HG03354 (cell line): ENCODE results near the gene RNF144A.

Source experiments
- ATAC-seq: cut with Tn5 transposase; IDR thresholded peaks from one replicate; pipeline ENCODE4 v1.9.1; 2021; ENCODE audit warnings: mild to moderate bottlenecking; ENCODE audit not compliant: unreplicated experiment, poor library complexity, severe bottlenecking

RNF144A gene

GRCh38 chr2:7031547-7032245, 114.5 kb downstream of the RNF144A start:
- ATAC-seq, result no peak

GRCh38 chr2:7032371-7032770, 115.2 kb downstream of the RNF144A start:
- no peak for ATAC-seq

- ATAC-seq, result no peak
Observed at GRCh38 chr2:7033136-7033960, 116.1 kb downstream of the RNF144A start.

DNA sequence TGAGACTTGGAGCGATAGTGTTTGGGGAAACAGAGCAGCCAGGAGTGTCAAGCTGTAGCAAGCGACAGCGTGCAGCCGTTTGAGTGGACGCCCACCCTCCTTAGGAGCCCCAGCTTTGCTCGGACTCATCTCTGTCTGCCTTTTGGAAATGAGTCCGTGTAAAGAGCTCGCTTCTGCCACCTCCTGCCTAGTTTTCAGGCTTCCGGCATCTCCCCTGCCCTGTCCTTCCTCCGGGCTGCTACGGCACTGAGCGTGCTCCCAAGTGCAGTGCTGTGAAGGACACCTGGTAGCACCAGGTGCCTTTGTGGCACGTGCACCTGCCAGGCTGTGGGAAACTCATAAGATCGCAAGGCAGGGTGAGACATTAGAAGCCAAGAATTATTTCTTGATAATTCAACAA, 117.1 kb downstream of the RNF144A start:
- ATAC-seq, result no peak

GRCh38 chr2:7035884-7036283, 118.7 kb downstream of the RNF144A start:
- no peak for ATAC-seq

DNA sequence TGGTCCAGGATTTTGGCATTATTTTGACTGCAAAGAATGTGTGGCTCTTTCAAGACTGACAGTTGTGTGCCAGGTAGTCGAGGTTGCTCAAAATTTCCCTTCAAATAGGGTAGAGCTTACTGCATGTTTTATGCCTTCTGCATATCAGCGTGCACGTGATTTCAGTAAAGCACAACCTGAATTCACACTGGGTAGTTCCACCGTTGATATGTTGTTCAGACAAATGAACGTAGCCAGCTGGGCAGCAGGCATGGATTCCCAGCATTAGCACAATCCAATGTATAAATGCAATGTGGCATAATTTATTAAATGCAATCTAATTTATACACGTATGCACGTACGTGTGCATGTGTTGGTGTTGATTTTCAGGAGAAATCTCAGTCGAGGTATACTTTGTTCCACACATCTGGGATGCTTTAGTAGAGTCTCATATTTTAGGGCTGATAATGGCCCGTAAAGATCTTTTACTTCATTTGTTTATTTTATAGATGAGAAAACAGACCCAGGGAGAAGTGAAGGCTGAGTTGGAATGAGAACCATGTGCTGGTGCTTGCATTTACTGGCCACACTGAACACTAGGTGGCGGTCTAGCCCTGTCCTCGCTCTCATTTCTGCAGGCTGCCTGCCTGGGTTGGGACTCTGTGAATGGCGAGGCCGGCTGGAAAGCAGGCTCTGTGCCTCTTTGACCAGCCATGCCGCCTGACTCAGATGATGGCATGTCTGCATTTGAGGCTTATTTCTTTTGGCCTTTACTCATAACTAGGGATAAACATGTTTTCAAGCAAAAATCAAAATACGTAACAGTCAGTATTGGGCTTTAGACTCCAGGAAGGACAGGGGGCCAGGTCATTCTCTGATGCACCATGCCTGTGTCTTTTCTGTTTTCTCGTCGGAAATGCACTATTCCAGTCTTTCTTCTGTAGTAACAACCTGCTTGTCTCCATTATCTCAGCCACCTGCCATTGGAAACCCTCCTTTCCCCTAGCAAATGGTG, 120.4 kb downstream of the RNF144A start:
- peak; percentile 92 for ATAC-seq

DNA sequence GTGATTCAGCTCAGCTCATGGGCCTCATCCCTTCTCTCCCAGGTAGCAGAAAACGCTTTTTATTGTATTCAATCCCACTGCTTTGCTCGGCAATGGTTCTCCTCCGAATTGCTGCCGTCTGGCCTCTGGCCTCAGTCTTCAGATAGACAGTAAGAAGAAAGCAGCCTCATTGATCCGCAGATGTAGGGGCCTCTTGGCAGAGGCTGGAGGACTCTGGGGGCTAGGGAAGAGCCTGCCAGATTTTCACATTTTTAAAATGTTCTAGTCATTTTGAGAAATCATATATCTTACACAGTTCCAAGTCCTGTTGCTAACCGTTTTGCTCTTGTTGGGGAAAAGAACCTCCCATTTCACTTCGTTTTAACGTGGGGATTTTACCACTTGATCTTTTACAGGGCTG, 123.3 kb downstream of the RNF144A start:
- ATAC-seq, result no peak

DNA sequence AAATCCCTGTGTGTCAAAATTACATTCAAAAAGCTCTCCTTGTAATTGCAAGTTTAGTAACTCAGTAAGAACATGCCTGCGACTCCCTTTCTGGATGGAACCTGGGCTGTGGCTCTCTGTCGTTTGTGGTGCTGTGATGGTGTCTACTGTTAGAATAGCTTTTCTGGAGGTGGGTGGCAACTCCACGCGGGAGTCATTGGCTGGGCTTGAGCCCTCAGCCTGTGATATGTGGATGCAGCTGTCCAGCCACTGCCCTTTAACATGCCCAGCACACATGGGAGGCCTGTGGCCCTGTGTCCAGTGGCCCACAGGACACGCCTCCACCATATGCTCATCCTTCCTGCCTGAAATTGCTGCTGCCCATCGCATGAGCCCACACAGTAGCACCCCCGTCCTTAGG, 124.2 kb downstream of the RNF144A start:
- ATAC-seq, result no peak

DNA sequence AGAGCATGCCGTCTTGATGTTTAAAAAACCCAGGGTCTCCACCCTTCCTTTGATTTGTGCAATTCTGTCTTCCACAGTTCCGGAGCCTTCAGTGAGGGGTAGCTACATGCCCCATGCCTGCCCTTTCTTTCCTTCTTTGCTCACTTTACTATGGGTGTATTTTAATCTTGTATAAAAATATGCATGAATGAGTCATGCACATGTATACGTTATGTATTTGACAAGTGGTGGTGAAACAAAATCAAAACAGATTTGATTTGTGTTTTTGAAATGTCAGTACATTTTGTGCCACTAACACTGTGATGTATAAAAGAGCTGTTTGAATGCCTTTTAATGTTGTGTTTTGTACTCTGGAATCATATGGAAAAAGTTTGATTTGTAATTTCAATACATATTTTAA, 126.5 kb downstream of the RNF144A start:
- no peak for ATAC-seq

DNA sequence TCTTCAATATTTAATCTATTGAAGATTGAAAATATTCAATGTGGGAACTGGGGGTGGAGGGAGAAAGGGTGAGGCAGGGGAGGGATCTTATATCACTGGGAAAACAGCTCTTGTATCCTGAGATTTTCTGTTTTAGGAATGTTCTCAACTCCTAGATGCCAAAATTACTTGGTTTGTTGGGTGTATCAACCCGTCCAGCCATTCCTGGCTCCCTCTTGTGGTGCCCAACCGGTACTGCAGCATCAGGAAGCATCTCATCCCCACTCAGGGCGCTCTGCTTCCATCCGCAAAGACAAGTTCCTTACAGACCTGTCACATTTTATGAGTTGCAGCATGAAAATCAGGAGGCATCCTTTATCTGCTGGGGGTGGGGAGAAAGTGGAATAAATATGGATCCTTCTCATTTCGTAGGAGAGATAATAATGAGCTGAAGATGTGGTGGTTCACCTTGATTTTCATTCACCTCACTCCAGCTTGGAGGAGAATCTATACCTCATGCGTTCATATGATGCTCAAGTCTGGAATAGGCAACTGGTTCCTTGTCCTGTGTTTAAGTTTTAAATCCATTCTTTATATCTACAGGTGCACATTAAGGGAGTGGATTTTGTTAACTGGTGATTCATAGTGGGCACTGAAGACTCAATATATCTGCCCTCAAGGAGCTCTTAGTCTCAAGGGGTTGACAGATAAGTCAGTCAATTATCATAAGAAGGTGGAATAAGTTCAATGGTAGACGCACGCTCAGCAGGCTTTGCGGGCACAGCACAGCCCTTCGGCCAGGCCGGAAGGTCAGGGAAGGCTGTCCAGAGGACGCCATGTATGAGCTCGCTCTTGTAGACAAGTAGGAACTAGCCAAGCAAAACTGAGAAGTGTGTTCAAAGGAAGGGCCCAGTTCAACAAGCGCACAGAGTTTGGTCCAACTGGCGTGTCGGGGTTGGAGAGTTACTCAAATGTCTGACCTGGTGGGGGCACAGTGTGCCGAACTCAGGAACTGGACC, 127.3 kb downstream of the RNF144A start:
- ATAC-seq, result peak; percentile 73

GRCh38 chr2:7045601-7046590, 128.7 kb downstream of the RNF144A start:
- ATAC-seq, result no peak

- no peak for ATAC-seq
Observed at GRCh38 chr2:7047661-7048060, 130.4 kb downstream of the RNF144A start.

DNA sequence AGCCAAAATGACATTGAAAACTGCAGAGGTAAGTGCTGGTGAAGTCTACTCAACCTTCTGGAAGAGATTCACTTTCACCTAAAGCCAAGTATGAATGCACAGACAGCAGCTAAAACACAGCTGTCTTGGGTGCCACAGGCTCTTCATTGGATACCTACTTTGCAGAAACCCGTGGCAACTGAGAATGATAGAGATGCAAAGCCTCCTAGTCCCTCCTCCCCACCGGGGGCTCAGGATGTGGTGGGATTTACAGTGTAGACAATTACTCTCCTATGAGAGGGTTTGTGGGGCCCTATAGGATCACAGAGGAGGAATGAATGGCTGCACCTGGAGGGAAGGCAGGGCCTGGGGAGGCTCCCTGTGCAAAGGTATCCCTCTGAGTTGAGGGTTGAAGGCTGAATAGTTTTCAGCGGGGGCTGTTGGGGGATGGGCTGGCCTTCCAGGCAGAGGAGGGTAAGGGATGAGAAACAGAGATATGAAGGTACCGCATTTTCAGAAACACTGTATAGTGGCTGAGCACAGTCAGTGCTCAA, 131.6 kb downstream of the RNF144A start:
- ATAC-seq, result no peak

GRCh38 chr2:7052404-7052803, 135.2 kb downstream of the RNF144A start:
- peak; percentile 88 for ATAC-seq

DNA sequence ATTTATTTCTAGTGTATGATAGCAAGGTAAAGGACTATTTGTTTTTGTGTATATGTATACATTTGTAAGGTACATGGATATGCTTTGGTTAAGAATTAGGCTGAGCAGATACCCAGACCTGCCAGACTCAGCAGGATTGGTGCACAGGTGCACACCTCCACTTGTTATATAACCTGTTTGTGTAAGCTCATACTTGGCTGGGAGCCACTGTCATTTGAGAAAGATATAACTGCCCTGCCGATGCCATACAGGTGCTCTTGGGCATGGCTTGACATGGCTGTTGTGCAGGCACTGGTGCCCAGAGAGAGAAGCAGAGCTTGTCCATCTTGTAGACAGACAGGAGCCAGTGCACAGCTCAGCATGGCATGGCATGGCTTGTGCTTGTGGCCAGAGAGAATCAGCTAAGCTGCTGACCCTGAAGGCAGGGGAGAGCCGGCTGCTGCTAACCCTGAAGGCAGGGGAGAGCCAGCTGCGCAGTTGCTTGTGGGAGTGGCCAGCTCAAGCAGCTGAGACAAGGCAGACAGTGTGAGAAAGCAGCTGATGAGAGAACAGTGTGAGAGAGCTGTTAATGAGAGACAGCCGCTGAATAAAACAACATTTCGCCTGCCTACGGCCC, 136.5 kb downstream of the RNF144A start:
- no peak for ATAC-seq

- ATAC-seq, result peak; percentile 84
Observed at GRCh38 chr2:7057865-7058400, 140.7 kb downstream of the RNF144A start.

GRCh38 chr2:7060156-7060555, 142.9 kb downstream of the RNF144A start:
- ATAC-seq, result no peak
